GM12892 (cell line): Measurements from ENCODE around the gene MRGPRX3. TPM values are rescaled to one million over a fixed set of nuclear protein-coding genes. Genes with fewer than 3 reads are reported as not detected.

ENCODE experiments used
- DNase-seq: peaks from one replicate; pipeline ENCODE4 v3.0.0; 2011; ENCODE audit not compliant: insufficient read length
- FAIRE-seq: peaks from 2 replicates; lab custom pipeline; 2011; peaks lifted over from hg19 to GRCh38; lab: Jason Lieb, UNC
- POLR2A ChIP-seq: IDR thresholded peaks from 2 replicates; pipeline ENCODE4 v1.6.1; 2011; ENCODE audit warnings: low read depth, low read length, control low read depth
- POLR2AphosphoS5 ChIP-seq: IDR thresholded peaks from 2 replicates; pipeline ENCODE4 v1.6.1; 2011; ENCODE audit warnings: low read depth, low read length, control low read depth
- TAF1 ChIP-seq: IDR thresholded peaks from 2 replicates; pipeline ENCODE4 v1.6.1; 2011; ENCODE audit warnings: low read depth, mild to moderate bottlenecking, control low read depth, low read length, borderline replicate concordance
- polyA plus RNA-seq: library from polyadenylated mRNA; unstranded; fragments of >200 nt; gene quantifications from one replicate; pipeline ENCODE4 v1.2.1, GENCODE V29; 2012; ENCODE audit warnings: missing spikeins, inconsistent platforms; ENCODE audit not compliant: missing spikeins

MRGPRX3 gene
- polyA plus RNA-seq, result not detected

DNA sequence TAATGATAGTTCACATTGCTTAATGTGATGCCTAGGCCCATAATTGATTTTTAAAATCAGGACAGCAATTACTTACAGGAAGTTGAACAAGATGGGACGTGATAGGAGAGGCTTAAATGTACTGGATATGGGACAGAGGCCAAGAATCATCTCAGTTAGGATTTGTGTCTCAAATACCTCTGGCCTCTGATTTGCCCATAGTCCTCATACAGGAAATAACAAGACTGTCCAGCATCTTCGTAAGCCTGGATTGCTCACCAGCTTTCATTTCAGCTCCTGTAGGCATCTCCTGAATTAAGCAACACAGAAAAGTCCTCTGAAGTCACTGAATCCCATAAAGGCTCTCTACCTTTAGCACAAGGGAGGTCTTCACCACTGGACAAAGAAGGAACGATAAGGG lies at the start of gene MRGPRX3:
MRGPRX3 (plus strand) TSS at position 231 of the 400 bp plus-strand sequence. CDS start 4,632 bp downstream, outside the sequence.
- FAIRE-seq (no peak), DNase-seq (no peak)
- TF ChIP-seq POLR2AphosphoS5, result no peak
- TF ChIP-seq POLR2A, result no peak
- no peak for TF ChIP-seq TAF1

DNA sequence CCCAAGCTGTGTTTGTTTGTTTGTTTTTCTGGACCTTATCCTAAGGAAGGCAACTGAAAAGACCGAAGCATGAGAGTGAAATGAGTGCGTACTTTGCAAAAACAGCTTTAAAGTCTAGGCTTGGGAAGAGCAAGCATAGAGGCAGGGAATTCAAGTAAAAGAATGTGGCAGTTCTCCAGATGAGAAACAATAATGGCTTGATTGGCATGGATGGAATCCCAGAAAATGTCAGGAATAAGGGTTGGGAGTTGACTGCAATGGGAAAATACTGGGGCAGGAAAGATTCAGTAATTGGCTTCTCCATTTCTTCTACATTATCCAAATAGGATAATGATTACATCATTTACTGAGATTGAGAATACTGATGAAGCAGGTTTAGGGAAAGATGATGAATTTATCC lies 44.0 kb upstream of the MRGPRX3 start:
- DNase-seq (no peak), FAIRE-seq (no peak)
- no peak for TF ChIP-seq POLR2AphosphoS5
- no peak for TF ChIP-seq POLR2A
- no peak for TF ChIP-seq TAF1

DNA sequence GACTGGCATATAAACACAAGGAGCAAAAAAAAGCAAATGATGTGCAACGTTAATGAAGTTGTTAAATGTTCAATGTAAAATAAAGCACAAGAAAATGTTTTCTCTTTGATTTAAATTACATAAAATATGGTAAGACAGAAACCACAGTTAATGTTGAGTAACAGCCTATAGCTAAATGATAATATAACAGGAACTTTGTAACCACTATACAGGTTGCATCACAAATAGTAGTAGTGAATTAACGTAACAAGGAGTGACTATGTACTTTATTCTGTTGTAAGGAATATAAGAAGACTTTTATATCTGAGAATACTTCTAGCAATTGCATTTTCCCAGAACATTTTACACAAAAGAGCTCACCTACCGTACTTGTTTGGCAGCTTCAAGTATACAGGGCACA lies 43.4 kb upstream of the MRGPRX3 start:
- FAIRE-seq (no peak), DNase-seq (no peak)
- no peak for TF ChIP-seq TAF1
- no peak for TF ChIP-seq POLR2AphosphoS5

DNA sequence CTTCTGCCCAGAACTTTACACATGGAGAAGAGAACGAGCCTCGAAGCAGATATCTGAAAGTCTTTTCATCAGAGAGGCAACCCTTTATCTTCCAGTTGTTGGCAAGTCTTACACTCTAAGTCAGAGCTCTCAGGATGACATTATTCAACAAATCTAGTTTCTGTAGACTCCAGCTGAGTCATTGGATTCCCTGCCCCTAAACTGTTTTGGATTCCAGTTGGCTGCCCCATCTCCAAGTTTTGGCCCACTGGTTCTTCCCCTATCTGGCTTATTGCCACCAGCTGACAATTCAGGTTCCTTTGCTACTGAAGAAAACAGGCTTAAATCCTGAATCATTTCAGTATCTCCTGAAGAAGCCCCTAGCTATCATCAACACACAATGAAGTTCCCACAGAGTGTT lies 40.6 kb upstream of the MRGPRX3 start:
- no peak for TF ChIP-seq POLR2A
- TF ChIP-seq POLR2AphosphoS5, result no peak
- no peak for TF ChIP-seq TAF1
- DNase-seq (no peak), FAIRE-seq (no peak)

DNA sequence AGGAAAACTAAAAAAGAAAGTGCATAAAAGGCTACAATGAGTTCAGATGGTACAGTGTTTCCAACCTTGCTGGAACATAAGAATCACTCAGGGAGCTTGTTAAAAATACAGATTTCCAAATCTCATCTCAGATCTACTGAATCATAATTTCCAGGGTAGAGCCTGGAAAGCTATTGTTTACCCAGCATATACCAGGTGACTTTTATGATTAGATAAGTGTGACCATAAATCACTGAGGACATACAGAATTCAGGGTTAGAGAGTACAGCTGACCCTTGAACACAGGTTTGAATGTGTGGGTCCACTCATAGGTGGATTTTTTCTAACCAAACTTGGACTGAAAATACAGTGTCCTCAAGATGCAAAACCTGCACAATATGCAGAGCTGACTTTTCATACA lies 38.4 kb upstream of the MRGPRX3 start:
- DNase-seq (no peak), FAIRE-seq (peak; percentile 50)
- no peak for TF ChIP-seq POLR2A
- no peak for TF ChIP-seq POLR2AphosphoS5
- TF ChIP-seq TAF1, result no peak

DNA sequence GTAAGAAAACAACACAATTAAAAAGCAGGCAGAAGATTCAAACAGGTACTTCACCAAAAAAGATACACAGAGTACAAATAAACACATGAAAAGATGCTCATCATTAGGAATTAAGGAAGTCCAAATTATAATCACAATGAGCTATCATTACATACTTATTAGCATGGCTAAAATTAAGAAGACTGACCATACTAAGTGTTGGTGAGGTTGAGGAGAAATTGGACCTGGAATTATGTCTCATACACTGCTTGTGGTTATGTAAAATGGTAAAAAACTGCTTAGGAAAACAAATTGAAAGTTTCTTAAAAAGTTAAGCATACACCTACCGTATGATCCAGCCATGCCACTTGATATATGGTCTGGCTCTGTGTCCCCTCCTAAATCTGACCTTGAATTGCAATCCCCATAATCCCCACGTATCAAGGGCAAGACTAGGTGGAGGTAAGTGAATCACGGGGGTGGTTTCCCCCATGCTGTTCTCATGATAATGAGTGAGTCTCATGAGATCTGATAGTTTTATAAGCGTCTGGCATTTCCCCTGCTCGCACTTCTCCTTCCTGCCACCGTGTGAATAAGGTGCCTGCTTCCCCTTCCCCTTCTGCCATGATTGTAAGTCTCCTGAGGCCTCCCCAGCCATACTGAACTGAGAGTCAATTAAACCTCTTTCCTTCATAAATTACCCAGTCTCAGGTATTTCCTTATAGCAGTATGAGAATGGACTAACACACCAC lies 31.3 kb upstream of the MRGPRX3 start:
- TF ChIP-seq TAF1, result no peak
- no peak for TF ChIP-seq POLR2A
- no peak for TF ChIP-seq POLR2AphosphoS5
- FAIRE-seq, result no peak
- DNase-seq, result no peak

DNA sequence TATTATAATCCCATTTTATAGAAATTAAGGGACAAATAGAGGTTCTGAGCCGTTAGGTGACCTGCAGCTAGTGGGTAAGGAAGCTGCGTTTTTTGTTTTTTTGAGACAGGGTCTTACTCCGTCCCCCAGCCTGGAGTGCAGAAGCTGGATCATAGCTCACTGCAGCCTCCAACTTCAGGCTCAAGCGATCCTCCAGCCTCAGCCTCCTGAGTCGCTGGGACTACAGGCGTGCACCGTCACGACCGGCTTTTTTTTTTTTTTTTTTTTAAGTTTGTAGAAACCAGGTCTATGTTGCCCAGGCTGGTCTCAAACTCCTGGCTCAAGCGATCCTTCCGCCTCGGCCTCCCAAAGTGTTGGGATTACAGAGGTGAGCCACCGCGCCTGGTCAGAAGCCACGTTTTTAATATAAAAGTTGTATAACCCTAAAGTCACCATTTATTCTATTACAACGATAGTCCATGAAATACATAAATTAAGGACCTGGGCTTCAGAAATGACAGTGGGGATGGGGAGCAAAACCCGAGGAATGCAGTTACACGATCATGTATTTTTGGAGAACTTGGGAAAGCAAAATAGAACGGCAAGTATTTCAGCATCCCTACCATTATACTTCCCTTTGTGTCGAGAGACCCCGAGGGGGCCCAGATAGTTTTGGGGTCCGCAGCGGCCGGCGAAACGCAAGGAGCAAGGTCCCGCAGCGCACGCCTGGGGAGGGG lies 27.1 kb upstream of the MRGPRX3 start:
- DNase-seq, result no peak
- FAIRE-seq, result no peak
- TF ChIP-seq POLR2A (no peak), POLR2AphosphoS5 (no peak), TAF1 (no peak)

DNA sequence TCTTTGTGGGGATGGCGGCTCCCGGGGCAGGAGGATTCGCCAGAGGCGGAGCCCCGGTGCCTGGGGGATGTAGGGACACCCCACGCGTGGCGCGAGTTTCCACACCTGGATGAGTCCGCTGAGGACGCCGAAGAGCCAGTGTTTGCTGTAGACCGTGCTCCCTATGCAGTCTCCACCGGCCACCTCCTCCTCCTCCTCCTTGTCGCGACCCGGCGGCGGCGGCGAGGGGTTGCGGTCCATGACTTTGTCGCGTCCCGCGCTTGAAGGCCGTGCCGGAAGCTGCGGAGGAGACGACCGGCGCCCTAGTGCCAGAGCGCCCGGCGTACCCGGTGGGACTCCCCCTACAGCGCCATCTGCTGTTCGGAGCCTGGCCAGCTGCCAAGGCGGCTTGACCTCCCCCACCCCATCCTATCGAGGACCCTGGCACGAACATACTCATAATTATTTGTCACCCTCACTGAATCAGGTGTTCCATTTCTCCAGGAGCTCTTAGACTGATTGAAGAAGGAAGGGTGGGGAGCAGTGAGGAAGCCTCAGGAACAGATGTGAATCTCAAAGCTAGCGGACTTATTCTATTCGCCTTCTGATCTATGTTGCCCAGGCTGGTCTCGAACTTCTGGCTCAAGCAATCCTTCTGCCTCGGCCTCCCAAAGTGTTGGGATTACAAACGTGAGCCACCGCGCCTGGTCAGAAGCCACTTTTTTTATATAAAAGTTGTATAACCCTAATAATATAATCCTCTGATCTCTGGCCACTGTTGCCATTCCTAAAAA lies 26.4 kb upstream of the MRGPRX3 start, which contains the start of gene SAAL1:
SAAL1 (minus strand) TSS at position 281 of the 773 bp plus-strand sequence; CDS start at position 240, 41 bp downstream.
- FAIRE-seq (peak; percentile 96), DNase-seq (peak; percentile 89)
- TF ChIP-seq POLR2A, result peak; percentile 86
- peak; percentile 74 for TF ChIP-seq POLR2AphosphoS5
- peak; percentile 84; the same call in 1 of the 2 replicates for TF ChIP-seq TAF1

DNA sequence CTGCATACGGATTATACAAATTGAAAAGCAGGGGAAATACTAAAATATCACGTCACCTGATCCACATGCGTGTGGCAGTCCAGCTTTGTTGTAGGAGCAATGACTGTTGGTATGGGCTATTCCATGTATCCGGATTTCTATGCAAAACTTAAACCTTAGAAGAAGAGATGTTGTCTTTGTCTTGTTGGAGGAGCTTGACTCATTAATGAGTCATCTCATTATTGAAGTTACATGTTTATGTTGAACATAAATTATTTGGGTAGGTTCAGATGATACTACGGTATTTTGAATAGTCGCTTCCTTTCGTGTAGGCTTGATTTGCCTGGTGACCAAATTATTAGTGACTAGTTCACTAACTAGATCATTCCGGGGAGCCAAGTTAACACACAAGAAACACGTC lies 25.7 kb upstream of the MRGPRX3 start:
- FAIRE-seq, result peak; percentile 79
- TF ChIP-seq POLR2AphosphoS5 (no peak), TAF1 (no peak), POLR2A (no peak)
- no peak for DNase-seq

DNA sequence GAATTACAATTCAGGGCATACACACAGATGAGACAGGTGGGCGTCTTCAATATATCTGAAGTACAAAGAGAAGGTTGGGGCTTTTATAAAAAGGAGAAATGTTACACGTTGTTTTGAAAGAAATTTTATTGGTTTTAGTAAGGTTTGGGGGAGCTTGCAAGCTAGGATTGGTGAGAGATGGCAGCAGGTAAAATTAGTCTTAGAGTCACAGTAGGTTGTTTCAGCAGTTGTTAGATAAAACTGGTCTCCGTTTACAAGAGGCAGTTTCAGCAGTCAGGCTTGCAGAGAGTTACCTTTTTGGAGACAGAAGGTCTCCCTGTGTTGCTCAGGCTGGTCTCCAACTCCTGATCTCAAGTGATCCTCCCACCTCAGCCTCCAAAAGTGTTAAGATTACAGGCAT lies 24.1 kb upstream of the MRGPRX3 start:
- FAIRE-seq, result no peak
- no peak for TF ChIP-seq TAF1
- no peak for TF ChIP-seq POLR2AphosphoS5
- no peak for TF ChIP-seq POLR2A
- no peak for DNase-seq

DNA sequence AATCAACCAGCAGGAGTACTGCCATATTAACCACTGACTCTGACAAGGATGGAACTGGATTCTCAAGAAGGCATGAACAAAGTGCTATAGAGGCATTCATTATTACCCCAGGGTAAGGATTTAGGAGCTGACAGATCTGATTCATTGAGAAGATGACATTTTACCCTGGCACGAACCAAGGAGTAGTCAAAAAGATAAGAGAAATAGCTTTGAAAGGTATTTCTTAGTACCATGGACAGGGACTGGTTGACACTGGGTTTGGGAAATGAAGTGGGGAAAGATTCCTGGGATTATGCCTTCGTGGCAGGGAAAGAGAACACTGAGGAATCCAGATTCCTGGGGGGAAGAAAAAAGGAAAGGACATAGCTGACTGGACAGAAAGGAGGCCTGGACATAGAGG lies 21.4 kb upstream of the MRGPRX3 start:
- no peak for TF ChIP-seq POLR2AphosphoS5
- no peak for TF ChIP-seq TAF1
- no peak for TF ChIP-seq POLR2A
- DNase-seq, result no peak
- no peak for FAIRE-seq
